Type B pancreatic cell (in vitro differentiated cells): ENCODE data around the gene NUP210L. TPM values are rescaled to one million over a fixed set of nuclear protein-coding genes. Genes with fewer than 3 reads are reported as not detected.

Experiments used
- DNase-seq: peaks from one replicate; pipeline ENCODE4 v3.0.0; 2021; ENCODE audit warnings: mixed read lengths; ENCODE audit not compliant: unreplicated experiment; ENCODE audit errors: extremely low spot score
- H3K27ac Mint-ChIP-seq: 2 replicates; pipeline ENCODE4 v1.8.0; 2021; ENCODE audit warnings: mild to moderate bottlenecking, mixed read lengths
- H3K27me3 Mint-ChIP-seq: 2 replicates; pipeline ENCODE4 v1.8.0; 2021; ENCODE audit warnings: mixed read lengths
- H3K36me3 Mint-ChIP-seq: 2 replicates; pipeline ENCODE4 v1.8.0; 2021; ENCODE audit warnings: mixed read lengths
- H3K4me1 Mint-ChIP-seq: one replicate; pipeline ENCODE4 v1.8.0; 2021; ENCODE audit warnings: mixed read lengths; ENCODE audit not compliant: unreplicated experiment
- H3K4me3 Mint-ChIP-seq: 2 replicates; pipeline ENCODE4 v1.8.0; 2021; ENCODE audit warnings: mild to moderate bottlenecking, mixed read lengths
- H3K9me3 Mint-ChIP-seq: 2 replicates; pipeline ENCODE4 v1.8.0; 2021; ENCODE audit warnings: mixed read lengths
- CTCF ChIP-seq: fragments of 200-600 bp; sonication (generic); conservative IDR thresholded peaks from 2 replicates; pipeline ENCODE4 v1.5.0; 2021; ENCODE audit warnings: antibody characterized with exemption, mild to moderate bottlenecking
- total RNA-seq: library from RNA; stranded (reverse); gene quantifications from 2 replicates; pipeline ENCODE4 v1.2.1, GENCODE V29; 2021; ENCODE audit warnings: low replicate concordance

Gene NUP210L
- total RNA-seq, 1 donor from 2014 or later = not detected

- Mint-ChIP-seq H3K27me3 (no peaks in the 10 kb centered on the region), H3K4me1 (peaks cover 41% of the 10 kb centered on the region), H3K9me3 (no peaks in the 10 kb centered on the region), H3K36me3 (peaks cover 5% of the 10 kb centered on the region), H3K27ac (peak overlapping the region; percentile 86), H3K4me3 (peak overlapping the region; percentile 97)
- TF ChIP-seq CTCF = no peak
- DNase-seq = no peak
These were observed 196.0 kb downstream of the NUP210L start for GRCh38 chr1:153958961-153959260.

DNA sequence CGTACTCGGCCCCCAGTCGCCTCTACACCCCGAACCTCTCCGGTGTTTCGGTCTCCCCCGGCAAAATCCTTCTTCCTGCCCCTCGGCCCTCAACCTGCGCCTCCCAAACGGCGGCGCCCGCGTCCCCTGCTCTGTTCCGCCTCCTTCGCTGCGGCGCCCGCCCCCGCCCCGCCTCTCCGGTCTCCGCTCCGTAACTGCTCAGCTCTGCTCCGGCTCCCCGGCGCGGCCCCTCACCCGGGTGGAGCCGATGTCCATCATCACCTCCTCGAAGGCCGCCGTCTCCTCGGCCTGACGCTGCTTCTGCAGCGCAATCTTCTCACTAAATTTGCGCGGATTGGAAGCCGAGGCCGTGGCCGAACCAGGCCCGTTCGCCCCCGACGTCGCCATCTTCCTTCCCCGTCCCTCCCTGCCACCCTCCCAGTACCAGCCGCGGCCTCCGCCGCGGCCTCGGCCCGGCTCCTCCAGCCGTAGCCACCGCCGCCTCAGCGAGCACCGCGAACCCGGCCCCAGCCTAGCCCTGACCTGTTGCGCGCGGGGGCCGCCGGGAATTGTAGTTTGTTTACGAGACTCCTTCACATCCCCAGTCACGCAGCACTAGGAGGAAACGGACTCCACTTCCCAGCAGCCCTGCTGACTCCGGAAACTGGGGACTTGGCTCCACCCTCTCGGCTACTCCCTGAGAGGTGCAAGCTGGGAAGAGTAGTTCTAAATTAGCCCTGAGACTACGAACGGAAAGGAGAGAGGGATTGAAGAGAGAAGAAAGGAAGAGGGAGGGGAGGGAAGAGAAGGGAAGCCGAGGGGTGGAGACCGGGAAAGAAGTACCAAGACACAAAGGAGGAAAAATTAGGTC lies 196.5 kb downstream of the NUP210L start, which contains the start of gene CRTC2:
TSS of gene CRTC2 (minus strand) at position 502 of the 850 bp plus-strand sequence. CDS start at position 387, 115 bp downstream.
- peak within 1 kb of the TSS; percentile 97 for H3K4me3 Mint-ChIP-seq
- DNase-seq = peak; percentile 98
- no peaks in the 10 kb centered on the region for H3K9me3 Mint-ChIP-seq
- H3K27me3 Mint-ChIP-seq = no peaks in the 10 kb centered on the region
- H3K36me3 Mint-ChIP-seq = peaks cover 5% of the 10 kb centered on the region
- peak within 1 kb of the TSS; percentile 86 for H3K27ac Mint-ChIP-seq
- H3K4me1 Mint-ChIP-seq = peaks cover 35% of the 10 kb centered on the region
- no peak for TF ChIP-seq CTCF

DNA sequence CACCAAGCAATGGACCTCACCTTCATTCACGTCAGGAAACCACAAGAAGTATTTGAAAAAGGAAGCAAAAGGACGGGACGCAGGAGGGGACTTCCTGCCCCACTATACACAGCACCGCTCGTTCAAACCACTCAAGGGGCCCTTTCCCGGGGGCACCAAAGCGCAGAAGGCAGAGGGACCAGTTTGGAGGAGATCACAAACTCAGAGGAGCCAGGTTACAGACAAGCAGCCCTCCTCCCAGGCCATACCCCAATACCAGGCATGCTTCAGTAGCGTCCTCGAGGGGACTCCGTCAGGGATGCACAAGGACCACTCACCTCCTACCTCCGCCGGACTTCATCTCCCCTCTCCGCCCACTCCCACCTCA lies 197.1 kb downstream of the NUP210L start:
- TF ChIP-seq CTCF = no peak
- peaks cover 5% of the 10 kb centered on the region for H3K36me3 Mint-ChIP-seq
- peak overlapping the region; percentile 97 for H3K4me3 Mint-ChIP-seq
- peak overlapping the region; percentile 86 for H3K27ac Mint-ChIP-seq
- H3K9me3 Mint-ChIP-seq = no peaks in the 10 kb centered on the region
- DNase-seq = no peak
- peaks cover 34% of the 10 kb centered on the region for H3K4me1 Mint-ChIP-seq
- no peaks in the 10 kb centered on the region for H3K27me3 Mint-ChIP-seq

- no peak for TF ChIP-seq CTCF
- Mint-ChIP-seq H3K4me1 (peaks cover 34% of the 10 kb centered on the region), H3K4me3 (peak overlapping the region; percentile 97), H3K36me3 (peaks cover 5% of the 10 kb centered on the region), H3K27ac (peak overlapping the region; percentile 86), H3K9me3 (no peaks in the 10 kb centered on the region), H3K27me3 (no peaks in the 10 kb centered on the region)
- no peak for DNase-seq
These were observed 197.7 kb downstream of the NUP210L start for GRCh38 chr1:153956997-153957715.

DNA sequence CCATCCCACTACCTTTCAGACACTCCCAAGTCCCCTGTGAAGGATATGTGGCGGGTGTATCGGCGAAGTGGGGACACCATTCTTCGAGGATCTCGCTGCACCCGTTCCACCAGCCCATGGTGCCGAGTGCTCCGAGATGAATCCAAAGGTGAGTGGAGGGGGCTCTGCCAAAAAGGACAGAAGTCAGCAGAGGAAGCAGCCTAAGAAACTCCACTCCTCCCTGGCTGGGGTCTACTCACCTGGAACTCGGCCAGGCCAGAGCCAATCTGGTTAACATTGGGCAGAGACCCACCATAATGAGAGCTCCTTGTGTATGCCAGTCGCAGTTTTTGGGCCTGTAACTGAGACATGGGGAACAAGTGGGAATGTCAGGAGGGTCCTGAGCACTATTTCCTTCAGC lies 200.0 kb downstream of the NUP210L start:
- no peak overlapping the region for H3K4me3 Mint-ChIP-seq
- H3K27me3 Mint-ChIP-seq = no peaks in the 10 kb centered on the region
- H3K9me3 Mint-ChIP-seq = no peaks in the 10 kb centered on the region
- TF ChIP-seq CTCF = no peak
- no peak overlapping the region for H3K27ac Mint-ChIP-seq
- peaks cover 6% of the 10 kb centered on the region for H3K36me3 Mint-ChIP-seq
- peaks cover 23% of the 10 kb centered on the region for H3K4me1 Mint-ChIP-seq
- no peak for DNase-seq
